Activated CD8-positive, alpha-beta memory T cell treated with anti-CD3 and anti-CD28 coated beads, Interleukin-2, amount 50 U/mL, for 1 hour (primary cell): Measurements from ENCODE around the gene ZNF322.

Source experiments
- DNase-seq: peaks from one replicate; pipeline ENCODE4 v3.0.0-alpha.2; 2020; ENCODE audit errors: extremely low read depth

Gene ZNF322

DNA sequence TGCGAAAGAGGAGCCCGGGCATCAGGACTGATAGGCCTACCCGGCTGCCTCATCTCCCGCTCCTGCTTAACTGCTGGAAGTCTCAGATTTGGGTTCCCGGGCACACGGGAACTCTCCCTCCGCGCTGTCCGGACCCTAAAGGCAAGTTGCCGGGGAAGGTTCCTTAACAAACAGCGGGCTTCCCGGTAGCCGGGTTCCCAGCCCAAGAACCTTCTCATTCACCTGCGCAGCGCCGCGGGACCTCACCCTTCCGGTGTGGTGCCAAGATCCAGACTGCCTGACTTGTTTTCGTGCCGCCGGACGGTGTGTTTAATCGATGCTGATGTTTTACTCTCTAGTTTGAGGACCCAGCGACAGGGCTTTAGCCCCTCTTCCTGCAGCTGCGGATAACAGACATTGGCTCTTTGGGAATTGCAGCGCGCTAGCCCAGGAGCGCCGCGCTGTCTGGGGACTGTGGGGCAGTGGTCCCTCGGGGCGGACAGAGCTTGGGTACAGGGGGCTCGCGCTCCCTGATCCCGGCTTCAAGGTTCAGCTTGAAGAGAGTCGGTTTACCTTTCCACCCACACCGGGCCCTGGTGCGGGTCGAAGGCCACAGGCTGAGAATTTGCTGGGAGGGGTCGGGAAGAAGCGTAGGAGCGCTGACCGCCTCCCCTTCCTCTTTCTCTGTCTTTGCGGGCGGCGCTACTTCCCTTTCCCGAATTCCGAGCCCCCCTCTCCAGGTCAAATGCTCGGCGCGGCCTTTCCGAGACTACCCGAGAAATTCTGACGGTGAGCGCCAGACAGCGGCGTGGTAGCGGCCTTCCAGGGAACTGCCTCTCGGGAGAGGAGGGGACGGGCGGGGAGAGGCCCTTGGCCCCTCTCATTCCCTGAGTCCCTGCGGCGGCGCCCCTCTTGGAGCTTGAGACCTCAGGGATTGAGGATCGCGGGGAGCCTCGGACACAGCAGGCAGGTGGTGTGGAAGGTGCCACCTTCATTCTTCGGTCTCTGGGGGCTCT lies 45.6 kb downstream of the ZNF322 start:
- DNase-seq: no peak

GRCh38 chr6:26613201-26613600 lies 46.3 kb downstream of the ZNF322 start:
- no peak for DNase-seq

DNA sequence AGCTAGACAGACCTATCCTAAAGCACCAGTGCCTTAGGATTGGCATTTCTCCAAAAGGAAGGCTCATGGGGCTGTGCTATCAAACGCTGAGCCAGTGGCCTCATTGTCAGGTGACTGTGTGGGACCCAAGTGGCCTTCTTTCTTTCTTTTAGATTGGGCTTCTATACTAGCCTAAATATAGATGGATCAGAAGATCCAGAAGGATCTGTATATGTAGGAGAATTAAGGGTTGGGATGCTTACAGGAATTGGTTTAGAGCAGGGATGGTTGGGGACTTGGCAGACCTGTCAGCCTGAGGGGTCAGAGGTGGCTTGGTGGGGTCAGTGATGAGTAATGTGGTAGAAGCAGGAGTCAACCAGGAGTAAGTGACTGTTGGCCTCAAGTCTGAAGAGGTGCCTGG lies 47.9 kb downstream of the ZNF322 start:
- DNase-seq: no peak

DNA sequence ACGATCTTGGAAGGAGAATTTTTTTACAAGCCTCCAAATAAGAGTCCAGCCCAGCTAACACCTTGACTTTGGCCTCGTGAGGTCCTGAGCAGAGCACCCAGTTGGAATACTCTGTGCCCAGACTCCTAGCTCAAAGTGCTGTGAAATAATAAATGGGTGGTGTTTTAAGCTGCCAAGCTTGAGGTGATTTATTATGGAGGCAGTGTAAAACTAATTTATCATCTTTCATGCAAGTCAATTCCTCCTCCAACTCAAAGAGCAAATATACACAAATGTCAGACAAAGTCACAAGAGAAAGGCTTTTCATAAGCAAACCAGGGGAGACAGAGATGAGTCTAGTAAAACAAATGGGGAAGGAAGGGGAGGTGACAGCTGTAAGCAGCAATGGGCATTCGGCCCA lies 50.1 kb downstream of the ZNF322 start:
- DNase-seq: no peak

DNA sequence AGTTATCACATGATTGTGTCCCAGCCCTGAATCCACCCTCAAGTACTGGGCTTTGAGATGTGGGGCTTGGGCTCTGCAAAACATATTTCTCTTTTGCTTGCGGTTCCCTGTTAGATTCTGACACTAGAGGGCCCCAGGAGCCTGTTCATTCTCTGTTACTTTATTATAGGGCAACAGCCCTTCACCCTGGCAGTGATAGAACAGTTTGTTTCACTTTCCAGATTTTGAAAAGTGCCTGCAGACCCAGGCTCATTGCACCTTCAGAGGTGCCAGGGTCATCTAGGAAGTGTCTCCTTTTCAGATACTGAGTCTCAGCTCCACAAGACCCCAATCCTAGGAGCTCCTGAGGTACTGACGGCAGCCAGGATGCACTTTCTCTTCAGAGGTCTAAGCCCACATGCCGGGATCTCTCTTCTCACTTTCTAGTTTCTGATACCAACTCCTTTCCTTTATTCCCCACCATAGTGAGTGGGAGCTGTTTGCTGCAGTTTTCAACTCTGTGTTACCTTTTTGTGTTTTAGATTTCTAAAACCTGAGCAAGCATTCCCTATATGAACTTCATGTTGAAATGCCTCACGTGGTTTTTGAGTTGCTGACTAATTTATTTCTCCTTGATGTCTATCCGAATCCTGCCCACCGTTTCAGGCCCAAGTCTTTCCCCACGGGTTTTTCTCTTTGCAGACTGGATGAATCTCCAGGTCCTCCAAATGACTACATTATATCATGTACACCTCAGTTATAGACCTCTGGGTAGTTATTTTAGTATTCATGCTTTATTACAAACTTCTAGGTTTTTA lies 51.9 kb downstream of the ZNF322 start:
- no peak for DNase-seq

GRCh38 chr6:26604797-26605196 lies 54.7 kb downstream of the ZNF322 start:
- DNase-seq: no peak

GRCh38 chr6:26604026-26604425 lies 55.5 kb downstream of the ZNF322 start:
- DNase-seq: no peak

DNA sequence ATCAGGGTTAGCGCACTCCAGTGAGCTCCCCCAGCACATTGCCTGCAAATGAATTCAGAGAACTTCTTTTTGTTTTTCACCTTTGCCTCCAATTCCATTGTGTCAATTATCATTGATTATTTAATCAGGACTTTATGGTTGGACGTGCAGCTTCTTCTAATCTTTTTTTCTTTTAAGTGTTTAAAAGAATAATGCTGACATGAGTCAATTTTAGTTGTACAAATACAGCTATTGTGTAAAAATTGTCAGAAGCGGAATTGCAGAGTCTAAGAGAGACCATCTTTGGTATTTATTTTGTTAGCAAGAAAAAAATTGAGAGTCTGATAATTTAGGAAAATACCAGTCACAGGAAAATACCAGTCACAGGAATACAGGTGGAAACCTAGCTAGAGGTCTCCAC lies 57.3 kb downstream of the ZNF322 start:
- DNase-seq: no peak

- DNase-seq: no peak
These were observed 58.8 kb downstream of the ZNF322 start for GRCh38 chr6:26600759-26601158.

GRCh38 chr6:26599591-26599990 lies 60.0 kb downstream of the ZNF322 start:
- no peak for DNase-seq

DNA sequence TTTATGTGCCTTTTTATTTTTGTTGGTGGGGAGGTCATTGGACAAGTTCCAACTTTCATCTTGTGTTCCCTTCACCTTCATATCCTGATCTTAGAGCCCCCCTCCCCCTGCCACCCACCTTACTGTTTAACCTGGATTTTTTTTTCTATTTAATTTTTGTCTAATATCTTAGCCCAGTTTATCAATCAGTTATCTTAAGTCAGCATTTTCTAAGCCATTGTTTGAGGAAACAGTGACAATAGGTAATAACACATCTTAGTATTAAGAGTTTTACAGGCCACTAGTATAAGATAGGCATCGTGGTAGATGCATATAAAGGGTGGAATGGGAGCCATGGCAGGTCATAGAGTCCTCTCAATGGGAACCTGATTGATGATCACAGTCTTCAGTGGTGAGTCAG lies 60.4 kb downstream of the ZNF322 start:
- DNase-seq: no peak

DNA sequence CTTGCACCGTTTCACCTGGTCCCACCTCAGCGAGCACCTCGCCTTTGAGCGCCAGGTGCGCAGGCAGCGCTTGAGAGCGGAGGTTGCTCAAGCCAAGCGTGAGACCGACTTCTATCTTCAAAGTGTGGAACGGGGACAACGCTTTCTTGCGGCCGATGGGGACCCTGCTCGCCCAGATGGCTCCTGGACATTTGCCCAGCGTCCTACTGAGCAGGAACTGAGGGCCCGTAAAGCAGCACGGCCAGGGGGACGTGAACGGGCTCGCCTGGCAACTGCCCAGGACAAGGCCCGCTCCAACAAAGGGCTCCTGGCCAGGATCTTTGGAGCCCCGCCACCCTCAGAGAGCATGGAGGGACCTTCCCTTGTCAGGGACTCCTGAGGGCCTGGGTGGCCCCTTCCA lies 61.3 kb downstream of the ZNF322 start:
- no peak for DNase-seq

DNA sequence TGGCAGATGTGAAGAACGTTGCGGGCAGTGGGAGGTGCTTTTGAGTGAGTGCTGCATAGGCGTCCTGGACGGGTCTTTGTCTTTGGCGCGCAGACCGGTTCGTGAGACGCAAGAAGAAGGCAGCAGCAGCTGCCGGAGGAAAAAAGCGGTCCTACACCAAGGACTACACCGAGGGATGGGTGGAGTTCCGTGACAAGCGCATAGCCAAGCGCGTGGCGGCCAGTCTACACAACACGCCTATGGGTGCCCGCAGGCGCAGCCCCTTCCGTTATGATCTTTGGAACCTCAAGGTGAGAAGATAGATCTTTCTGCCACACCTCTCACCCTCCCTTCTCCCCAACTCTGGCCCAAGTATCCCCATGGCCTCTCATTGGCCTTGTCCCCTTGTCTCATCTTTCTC lies 61.7 kb downstream of the ZNF322 start:
- DNase-seq: no peak

- no peak for DNase-seq
These were observed 62.2 kb downstream of the ZNF322 start for GRCh38 chr6:26597389-26597766.

- peak; percentile 91 for DNase-seq
These were observed 62.8 kb downstream of the ZNF322 start, which contains the start of gene ABT1 for GRCh38 chr6:26596579-26597388. Gene ABT1 (plus strand): TSS chr6:26596953. CDS start chr6:26596983, 30 bp downstream.

DNA sequence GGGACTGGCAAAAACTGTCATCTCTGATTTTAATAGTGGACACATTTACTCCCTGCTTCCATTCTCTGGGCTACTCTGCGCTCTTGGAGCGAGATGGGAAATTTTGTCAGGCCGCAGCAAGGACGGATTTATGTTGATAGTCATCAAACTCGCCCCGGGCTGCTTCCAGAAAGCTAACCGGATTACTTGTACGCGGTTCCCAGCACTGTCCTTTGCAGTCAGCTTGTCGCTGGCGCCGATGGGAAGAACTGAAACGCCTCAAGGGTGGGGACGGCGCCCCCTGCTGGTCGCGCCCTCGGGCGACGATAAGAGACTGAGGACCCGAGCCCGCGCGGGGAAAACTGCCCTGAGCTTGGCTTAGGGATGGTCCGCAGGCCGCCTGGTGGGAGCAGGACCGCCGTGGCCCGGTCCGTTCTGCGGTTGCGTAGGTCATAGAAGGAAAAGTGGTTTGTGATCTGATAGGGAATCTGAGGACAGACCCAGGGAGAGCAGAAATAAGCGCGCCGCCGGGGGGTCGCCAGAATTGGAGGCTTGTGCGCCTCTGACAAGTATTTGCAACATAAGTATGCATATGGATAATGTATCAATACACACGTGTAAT lies 63.8 kb downstream of the ZNF322 start:
- DNase-seq: peak; percentile 62

GRCh38 chr6:26594730-26595632 lies 64.6 kb downstream of the ZNF322 start:
- DNase-seq: no peak

DNA sequence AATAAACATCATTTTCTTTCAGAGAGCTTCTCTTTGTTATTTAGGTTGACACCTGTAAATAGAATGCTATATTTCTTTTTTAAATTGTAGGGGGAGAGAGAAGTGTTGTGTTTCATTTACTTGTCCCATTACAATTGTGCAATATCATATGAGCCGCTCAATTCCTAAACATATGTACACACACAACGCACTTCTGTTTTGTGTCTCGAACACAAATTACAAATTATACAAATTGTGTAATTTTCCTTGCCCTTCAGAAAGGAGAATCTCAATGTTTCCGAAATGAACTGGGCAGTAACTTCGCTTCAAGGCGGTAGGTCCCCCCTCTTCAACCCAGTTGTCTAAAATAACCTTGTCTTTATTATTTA lies 65.4 kb downstream of the ZNF322 start:
- no peak for DNase-seq

- no peak for DNase-seq
These were observed 66.0 kb downstream of the ZNF322 start for GRCh38 chr6:26593278-26594130.

GRCh38 chr6:26592649-26593048 lies 66.9 kb downstream of the ZNF322 start:
- no peak for DNase-seq
